HG02840 (cell line): ENCODE results near the gene IQSEC1.

Experiments
- ATAC-seq: cut with Tn5 transposase; IDR thresholded peaks from one replicate; pipeline ENCODE4 v1.9.1; 2021; ENCODE audit warnings: mild to moderate bottlenecking, moderate library complexity, moderate number of reproducible peaks; ENCODE audit not compliant: unreplicated experiment, low FRiP score

The IQSEC1 gene

DNA sequence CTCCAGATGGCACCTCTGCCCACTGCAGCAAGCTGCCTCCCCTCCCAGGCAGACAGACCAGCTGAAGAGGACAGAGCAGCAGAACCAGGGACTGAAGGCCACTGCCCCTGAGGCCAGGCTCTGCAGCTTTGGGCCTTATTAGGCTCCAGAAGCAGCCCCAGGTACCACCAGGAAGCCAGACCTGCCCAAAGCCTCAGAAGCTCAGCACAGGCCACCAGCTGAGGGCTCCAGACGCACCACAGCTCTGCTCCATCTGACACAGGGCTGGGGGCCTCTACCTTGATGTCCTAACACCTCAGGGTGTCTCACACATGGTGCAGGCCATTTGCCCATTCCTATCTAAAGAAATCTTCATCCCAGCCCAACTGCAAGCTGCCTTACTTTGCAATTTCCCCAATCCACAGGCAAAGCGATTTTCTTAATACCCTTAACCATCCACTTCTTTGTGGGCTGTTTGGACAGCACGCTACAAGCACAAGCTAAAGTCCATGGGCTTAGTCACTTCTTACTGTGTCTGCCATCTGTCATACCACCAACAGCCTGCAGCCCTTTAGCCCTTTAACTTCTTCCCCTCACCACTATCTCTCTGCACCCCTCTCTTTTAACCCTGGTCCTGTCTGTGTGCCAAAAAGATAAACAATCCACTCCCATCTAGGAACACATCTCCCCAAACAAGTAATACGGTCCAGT, 112.1 kb downstream of the IQSEC1 start:
- ATAC-seq, result no peak

DNA sequence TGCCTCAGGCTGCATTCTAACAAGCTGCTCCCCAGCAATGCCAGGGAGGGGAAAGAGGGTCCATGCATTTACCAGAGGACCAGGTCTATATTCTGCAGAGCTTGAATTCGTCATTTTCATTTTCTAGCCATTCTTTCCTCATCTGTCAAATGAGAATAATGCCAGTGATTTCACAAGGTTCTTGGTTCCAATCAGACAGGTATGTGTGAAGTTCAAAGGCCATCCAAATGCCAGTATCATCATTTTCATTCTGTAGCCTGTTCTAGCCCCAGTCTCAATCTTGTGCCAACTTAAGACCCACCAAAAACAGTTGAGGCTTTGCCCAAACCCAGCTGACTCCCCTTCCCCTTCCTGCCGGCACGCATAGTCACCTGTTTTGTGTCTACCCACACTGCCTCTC, 112.7 kb downstream of the IQSEC1 start:
- no peak for ATAC-seq

DNA sequence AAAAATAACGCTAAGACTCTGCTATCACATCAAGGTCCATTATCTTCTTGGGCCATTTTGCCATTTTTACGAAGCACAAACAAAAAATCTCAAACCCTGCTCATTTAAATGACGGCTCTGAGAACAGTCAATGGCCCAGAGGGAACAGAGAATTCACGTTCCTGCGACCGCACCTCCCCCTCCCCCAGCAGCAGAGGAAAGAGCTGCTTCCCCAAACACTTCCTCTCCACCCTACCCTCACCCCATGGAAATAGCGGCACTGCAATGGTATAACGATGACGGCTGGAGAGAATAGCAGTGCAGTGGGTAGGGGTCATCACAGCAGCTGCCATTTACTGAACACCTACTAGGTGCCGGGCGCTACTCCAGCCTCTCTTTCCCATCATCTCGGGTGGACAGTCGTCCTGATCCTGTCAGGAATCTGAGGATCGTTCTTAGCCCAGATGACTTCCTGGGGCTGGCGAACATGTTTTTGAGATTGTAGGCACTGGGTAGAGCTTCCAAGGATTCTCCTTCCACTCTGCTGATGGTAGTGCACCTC, 113.3 kb downstream of the IQSEC1 start:
- no peak for ATAC-seq

DNA sequence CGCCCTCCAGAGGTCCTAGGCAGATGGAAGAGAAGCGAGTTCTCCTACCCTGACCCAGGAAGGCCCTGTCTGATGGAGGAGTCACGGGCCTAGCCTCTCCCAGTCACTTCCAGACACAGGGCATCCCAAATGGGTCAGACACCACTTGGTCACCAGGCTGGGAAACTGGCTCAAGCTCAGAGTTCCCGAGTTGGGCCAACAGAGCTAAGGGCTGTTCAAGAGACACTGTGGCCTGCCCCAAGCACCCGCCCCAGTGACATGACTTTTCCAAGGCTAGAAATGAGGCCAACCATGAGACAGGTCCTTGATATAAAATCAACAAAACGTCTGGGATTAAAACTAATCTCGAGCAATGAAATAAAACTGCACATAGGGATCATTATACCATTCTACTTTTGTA, 113.8 kb downstream of the IQSEC1 start:
- ATAC-seq, result no peak

DNA sequence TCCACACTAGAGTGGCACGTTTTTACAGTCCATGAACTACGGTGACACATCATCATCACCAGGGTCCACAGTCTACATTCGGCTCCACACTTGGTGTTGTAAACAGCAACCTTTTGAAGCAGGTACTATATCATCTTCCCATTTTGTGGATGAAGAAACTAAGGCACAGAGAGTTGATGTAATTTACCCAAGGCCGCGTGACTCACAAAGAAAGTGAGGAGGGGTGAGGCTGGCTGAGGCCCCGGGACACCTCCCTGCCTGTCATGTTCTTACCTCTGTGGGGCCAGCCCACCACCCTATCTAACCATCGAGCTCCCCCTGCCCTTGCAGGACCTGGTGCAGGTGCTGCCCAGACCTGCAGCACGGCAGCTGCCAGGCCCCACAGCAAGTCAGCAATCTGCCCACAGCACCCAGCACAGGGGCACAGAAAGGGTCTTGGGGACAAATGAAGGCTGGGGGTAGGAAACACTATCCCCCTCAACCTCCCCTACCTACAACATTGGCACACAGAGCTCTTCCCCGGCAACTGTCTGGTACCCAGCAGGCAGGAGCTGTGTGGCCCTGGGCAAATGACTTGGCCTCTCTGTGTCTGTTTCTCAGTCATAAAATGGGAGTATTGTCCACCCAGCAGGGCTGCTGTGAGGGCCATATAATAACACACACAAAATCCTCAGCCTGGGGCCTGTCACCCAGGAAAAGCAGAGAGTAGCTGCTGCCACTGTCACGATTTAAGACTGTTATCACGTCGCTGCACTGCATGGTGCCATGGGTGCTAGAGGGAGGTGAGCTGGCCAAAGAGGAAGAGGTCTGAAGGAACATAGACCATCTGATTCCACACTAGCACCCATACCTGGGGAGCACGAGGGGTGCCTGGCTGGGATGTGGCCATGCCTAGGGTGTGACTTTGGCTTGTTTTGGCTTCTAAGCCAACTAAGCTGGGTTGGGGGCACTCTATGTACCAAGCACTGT, 115.1 kb downstream of the IQSEC1 start:
- ATAC-seq, result no peak

DNA sequence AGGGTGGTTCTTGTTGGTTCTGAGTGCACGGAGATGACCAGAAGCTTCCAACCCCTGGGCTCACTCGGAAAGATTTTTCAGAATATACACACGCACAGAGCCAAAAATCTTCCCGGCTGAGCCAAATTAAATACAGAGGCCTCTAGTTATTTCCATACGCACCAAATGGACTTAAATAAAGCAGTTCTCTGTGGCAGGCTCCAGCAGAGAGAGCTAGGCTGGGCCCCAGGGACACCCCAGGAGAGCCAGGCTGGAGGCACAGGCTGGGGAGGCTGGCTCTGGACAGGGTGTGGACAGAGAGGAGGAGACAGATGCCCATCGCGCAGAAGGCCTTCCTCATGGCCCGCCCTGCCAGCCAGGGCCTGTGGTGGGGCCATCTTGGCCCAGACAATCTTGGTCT, 115.9 kb downstream of the IQSEC1 start:
- no peak for ATAC-seq

DNA sequence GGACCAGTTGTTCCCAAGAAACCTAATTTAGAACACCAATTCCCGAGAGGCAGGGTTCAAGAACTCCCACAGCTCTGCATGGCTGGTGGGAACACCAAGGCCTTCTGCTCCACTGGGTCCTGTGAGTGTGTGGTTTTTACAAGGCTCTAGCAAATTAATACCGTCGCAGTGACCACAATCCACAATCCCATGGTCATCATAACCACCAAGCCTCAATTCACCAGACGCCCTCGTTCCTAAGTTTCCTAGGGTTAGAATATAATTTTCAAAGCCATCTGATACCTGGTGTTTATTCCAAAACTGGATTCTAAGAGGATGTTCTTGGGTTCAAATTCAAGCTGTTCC, 116.9 kb downstream of the IQSEC1 start:
- no peak for ATAC-seq

DNA sequence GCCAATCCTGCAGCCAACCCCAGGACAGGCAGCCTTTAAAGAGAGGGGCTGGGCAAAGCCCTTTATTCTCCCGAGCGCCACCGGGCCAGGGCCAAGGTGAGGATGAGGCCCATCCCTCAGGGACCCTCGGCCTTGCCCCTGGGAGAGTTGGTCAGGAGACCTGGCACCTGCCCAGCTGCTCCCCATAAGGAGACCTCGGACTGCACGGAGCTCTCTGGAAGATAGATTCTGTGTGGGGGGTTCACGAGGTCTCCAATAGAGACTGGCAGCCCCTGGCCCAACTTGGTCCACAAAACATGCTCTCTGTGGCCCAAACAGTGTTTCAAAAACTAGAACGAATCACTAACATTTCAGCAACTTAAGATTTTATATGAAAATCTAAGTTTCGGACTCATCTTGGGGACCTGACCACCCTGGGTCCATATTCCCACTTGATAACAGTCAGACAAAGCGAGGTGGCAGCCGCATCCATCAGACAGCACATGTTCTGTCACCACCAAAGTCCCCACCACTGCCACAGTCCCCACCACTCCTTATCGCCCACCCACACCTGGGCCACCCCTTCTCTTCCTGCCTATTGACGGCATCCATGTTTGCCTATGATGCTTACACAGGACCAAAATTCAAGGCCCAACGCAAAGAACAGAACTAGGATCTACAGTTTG, 117.4 kb downstream of the IQSEC1 start:
- ATAC-seq, result no peak

DNA sequence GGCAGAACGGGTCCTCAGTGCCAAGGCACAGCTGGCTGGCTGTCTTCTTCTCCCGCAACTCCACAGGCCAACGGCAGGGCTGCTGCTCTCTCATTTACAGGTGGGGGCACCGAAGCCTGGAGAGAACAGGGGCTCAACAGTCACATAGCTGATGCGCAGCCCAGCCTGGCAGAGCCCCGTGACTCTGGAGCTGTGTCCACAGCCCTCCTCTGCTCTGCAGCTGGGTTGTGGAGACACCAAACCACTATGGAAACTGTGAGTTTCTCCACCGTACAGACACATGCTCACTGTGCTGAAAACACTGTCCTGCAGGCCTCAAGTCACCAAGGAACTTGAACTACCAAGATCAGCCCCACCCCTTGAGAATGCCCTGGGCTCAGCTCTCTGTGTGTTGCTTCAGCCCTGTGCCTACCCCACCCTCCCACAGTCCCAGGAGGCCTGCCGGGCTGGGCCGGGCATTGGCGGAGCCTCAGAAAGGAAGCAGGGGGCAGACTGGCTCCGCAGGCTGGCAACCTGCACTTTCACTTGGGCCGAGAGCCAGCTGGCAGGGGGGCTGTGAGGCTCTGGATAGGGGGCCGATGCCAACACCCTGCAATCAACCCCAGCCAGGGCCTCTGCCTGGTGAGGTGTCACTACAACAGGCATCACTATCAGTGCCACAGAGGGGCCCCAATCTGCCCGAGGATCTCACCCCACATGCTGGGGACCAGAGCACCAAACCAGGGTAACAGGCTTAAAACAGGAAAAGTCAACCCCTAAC, 118.2 kb downstream of the IQSEC1 start:
- ATAC-seq, result no peak

DNA sequence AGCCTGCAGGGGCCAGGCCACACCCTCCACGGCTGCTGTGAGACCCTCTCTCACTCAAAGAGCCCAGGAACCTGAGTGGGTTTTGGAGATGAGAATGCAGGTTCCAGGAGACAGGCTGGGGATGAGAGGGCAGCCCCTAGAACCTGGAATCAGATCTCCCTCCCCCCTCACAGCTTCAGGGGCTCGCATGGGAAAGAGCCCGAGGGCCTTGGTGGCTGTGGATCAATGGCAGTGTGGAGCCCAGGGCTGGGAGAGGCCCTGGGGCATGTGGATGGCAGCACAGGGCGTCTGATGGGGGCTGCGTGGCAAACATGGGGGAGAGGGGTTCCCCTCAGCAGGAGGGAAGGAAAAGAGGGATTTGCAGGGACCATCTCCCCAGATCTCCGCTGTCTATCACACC, 119.0 kb downstream of the IQSEC1 start:
- no peak for ATAC-seq

DNA sequence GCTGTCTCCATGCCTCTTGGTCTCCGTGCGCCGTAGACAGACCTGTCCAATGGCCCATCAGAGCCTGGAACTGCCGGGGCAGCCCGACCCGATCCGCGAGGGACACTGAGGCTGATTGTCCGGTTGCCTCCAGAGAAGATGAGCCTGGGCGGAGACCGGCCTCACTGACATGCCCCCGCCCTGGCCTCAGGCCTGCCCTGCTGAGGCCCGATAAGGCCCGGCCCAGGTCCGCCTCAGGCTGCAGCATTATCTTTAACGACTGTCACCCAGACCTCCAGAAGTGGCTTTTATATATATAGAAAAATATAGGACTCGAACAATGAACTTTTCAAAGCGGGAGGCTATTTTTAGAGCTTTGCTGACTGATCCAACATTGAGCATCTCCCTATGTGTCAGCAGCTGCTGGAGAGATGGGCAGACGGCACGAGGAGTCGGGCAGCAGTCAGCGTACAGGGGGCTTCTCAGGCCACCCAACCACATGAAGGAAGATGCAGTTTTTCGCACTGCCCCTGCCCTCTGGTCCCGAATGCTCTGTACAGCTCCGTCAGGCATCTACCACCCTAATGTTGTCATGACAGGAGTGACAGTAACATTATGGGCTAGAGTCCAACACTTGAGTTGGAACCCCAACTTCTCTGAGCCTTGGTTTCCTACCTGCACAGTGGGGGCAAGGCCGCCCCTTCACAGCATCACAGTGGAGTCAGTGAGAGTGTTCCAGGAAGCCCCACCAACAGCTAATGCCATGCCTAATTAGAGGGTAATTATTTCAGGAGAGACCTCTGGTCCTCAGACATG, 119.8 kb downstream of the IQSEC1 start:
- no peak for ATAC-seq

DNA sequence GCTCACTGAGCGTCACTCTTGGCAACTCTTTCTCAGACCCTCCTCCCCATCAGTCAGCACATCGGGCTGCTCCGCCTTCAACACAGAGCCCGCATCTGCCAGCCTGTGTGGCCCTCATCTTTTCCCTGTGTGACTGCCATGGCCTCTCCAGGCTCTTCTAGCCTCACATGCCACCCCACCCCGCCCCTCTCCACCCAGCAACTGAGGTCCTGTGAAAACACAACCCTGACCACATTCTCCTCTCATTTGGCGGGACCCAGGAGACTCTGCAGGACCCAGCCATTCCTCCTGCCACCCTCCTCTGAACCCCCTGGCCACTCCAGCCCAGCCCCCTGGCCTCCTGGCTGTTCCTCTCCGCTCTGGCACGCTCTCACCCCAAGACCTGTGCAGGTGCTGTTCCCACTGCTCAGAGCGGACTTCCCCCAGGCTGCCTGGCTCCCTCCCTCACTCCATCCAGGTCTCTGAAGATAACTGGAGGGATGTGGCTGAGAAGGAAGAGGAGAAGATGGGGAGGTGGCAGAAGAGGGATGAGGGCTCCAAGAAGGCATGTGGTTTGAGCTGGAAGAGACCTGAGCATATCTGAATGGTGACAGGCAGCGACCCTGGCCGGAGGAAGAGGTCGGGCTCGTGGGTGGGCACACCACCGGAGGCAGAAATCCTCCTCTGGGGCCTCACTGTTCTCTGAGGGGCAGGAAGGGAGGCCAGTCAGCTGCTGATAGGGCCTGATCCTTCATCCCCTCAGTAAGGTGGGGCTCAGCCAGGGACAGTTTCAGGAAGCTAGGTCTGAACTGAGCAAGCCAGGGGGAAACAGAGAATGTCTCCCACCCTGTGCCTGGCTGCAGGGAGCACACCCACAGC, 120.7 kb downstream of the IQSEC1 start:
- ATAC-seq, result no peak

DNA sequence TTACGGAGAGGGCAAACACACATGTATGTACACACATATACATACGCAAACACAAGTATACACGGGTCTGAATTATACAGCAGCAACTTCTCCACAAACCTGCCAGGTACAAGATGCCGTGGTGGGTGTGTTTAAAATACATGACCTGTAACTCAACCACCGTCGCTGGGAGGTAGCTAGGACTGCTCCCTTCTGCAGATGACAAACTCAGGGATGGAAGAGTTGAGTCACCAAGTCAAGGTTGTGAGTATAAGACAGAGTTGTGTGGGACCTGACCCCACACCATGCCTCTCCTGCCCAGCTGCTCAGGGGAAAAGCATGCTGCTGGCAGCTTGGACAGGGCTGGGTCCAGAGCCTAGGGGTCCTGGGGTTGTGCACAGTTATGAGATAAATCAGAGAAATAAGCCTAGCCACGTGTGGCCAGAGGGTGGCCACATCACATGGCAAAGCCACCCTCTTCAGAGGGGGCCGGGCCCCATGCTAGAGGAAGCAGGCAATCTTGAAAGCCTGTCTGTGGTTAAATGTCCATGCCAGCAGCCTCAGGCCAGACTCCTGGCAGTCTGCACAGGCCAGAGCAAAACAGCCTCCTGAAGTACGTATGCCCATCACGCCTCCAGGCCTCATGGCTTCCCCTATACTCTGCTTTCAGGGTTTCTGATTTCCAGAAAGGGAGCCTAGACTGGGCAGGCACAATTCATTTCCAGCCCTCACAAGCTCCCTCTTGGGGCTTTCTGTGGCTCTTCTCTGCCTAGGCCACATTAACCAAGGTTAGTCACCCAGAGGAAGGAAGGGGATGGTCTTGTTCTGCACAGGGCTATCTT, 124.1 kb downstream of the IQSEC1 start:
- no peak for ATAC-seq

DNA sequence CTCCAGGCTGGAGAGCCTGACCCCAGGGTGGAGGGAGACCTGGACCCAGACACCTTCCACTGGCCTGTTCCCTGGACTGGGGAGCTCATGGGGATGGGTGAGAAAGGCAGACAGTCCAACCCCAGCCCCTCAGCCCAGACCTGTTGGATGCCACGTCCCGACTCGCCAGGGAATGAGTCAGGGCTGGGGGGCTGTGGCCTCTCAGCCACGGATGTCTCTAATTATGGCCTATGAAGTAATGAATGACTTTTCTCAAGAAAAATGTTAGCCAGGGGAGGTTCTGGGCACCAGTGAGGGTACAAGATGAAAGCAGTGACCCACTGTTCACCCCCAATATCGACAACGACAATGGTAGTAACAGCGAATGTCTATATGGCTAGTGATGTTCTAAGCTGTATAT, 124.9 kb downstream of the IQSEC1 start:
- ATAC-seq, result no peak

DNA sequence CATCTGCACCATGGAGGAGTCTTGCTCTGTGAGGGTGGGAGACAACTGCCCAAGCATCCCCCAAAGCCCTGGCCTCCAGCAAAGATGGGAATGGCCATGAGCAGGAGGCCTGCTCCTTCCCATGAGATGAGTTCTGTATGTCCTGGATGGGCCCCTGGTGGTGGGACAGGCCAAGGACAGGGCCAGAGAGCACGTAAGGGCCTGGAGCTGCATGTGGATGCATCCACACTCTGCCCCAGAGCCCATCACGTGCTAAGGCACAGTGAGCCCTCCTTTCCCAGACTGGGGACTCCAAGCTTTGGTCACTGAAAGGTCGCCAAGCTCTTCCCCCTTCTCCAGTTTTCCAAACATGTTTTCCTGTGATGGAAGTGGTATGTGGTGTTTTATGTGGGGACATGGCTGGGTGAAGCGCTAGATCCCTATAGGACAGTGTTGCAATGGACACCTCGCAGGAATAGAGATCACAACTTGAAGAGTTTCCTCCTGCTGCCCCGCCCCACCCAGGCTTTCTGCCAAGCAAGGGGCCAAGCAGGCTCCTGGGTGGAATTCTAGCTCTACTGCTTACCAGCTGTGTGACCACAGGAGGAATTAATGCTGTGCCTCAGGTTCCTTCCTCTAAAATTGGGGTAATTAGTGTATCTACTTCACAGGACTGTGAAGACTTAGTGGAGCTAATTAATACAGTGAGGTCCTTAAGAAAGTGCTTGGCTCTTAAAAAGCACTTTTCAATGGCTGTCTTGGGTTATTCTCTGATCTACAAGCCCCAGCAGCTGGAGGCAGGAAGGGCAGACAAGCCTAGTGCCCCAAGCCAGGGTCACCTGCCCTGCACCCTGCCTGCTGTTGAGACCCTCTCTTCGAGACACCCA, 125.5 kb downstream of the IQSEC1 start:
- ATAC-seq, result no peak

DNA sequence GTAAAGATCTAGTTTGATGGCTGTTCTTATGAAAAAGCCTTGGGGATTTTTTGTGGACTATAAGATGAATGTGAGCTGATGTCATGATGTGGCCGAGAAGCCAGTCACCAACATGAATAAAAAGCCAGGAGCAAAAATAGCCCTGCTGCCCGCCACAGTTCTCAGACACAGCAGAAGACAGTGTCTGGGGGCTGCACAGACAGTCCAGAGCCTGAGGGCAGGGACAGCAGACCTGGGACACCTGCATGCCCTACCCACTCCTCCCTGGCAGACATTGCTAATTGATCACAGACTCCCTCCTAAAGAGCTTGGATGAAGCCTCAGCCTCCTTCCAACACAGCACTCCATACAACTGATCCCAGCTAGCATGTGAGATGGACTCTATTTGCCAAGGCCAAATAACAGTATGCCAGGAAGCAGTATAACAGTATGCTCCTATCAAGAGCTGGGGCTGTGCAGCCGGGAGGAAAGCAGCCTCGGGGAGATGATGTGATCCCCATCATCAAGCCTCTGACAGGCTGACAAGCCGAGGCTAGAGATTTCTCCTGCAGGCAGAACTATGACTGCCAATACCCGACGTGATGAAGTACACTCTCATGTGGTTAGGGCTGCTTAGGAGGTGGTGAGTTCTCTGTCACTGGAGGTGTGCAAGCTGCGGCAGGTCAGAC, 126.4 kb downstream of the IQSEC1 start:
- no peak for ATAC-seq
